Measurements from ENCODE around the gene FOXF1.

DNA sequence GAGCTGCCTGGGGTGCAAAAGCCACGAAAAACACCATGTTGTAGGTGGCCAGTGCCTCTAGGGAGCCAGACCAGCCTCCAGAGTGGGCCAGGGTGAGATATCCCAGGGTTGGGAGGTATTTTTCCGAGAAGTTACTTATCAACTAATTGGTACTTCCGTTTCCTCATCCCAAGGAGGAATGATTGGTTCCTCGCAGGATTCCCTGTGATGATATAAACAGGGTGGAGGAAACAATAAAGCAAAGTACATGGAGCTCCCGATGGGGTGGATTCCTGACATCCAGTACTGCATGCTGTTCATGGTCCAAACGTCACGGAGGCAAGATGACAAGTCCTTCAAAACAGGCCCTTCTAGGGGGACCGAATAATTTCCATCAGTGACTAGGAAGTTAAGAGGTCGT, 39.4 kb upstream of the FOXF1 start:
- TF ChIP-seq, protein P1, sequence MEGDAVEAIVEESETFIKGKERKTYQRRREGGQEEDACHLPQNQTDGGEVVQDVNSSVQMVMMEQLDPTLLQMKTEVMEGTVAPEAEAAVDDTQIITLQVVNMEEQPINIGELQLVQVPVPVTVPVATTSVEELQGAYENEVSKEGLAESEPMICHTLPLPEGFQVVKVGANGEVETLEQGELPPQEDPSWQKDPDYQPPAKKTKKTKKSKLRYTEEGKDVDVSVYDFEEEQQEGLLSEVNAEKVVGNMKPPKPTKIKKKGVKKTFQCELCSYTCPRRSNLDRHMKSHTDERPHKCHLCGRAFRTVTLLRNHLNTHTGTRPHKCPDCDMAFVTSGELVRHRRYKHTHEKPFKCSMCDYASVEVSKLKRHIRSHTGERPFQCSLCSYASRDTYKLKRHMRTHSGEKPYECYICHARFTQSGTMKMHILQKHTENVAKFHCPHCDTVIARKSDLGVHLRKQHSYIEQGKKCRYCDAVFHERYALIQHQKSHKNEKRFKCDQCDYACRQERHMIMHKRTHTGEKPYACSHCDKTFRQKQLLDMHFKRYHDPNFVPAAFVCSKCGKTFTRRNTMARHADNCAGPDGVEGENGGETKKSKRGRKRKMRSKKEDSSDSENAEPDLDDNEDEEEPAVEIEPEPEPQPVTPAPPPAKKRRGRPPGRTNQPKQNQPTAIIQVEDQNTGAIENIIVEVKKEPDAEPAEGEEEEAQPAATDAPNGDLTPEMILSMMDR (IDR thresholded peaks at IDR 0.05): no peak
- TF ChIP-seq EP300 (IDR thresholded peaks at IDR 0.05; ENCODE audit: low read depth): no peak
